GM13976 (cell line): ENCODE results near the gene OSER1.
"Not testable (repeated sequence)": the region's sequence is repeated elsewhere in the genome, so short reads cannot be mapped to it uniquely, and the experiment has no call there.

Source experiments
- DNase-seq: peaks from one replicate; pipeline ENCODE4 v3.0.0; 2012; ENCODE audit warnings: low spot score
- in situ Hi-C: fragments of 300-500 bp; cut with MboI; formaldehyde crosslinking; loops from one replicate; pipeline ENCODE4 v1.12.0; 2022; ENCODE audit warnings: low sequenced_read_pairs, mixed read lengths, inconsistent platforms; ENCODE audit not compliant: unreplicated experiment
- TF ChIP-seq, protein P1 (sequence below): IDR thresholded peaks from 2 replicates; pipeline ENCODE4 v1.5.1; 2012; ENCODE audit warnings: borderline replicate concordance, mild to moderate bottlenecking; ENCODE audit not compliant: insufficient read depth; ENCODE audit errors: extremely low read depth, missing control alignments, control extremely low read depth

OSER1 gene

DNA sequence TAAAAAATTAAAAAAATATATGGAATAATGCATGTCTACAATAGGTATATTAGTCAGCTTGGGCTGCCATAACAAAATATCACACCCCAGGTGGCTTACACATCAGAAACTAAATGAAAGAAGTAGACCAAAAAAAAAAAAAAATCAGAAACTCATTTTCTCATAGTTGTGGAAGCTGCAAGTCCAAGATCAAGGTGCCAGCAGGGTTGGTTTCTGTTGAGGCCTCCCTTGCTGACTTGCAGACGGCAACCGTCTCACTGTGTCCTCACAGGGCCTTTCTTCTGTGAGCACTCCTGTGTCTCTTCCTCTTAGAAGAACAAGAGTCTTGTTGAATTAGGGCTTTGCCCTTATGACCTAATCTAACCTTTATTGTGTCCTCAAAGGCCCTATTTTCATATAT lies 25.1 kb upstream of the OSER1 start:
- TF ChIP-seq, protein P1, sequence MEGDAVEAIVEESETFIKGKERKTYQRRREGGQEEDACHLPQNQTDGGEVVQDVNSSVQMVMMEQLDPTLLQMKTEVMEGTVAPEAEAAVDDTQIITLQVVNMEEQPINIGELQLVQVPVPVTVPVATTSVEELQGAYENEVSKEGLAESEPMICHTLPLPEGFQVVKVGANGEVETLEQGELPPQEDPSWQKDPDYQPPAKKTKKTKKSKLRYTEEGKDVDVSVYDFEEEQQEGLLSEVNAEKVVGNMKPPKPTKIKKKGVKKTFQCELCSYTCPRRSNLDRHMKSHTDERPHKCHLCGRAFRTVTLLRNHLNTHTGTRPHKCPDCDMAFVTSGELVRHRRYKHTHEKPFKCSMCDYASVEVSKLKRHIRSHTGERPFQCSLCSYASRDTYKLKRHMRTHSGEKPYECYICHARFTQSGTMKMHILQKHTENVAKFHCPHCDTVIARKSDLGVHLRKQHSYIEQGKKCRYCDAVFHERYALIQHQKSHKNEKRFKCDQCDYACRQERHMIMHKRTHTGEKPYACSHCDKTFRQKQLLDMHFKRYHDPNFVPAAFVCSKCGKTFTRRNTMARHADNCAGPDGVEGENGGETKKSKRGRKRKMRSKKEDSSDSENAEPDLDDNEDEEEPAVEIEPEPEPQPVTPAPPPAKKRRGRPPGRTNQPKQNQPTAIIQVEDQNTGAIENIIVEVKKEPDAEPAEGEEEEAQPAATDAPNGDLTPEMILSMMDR = no peak
- no peak for DNase-seq
- in situ Hi-C loops = no loop called here

DNA sequence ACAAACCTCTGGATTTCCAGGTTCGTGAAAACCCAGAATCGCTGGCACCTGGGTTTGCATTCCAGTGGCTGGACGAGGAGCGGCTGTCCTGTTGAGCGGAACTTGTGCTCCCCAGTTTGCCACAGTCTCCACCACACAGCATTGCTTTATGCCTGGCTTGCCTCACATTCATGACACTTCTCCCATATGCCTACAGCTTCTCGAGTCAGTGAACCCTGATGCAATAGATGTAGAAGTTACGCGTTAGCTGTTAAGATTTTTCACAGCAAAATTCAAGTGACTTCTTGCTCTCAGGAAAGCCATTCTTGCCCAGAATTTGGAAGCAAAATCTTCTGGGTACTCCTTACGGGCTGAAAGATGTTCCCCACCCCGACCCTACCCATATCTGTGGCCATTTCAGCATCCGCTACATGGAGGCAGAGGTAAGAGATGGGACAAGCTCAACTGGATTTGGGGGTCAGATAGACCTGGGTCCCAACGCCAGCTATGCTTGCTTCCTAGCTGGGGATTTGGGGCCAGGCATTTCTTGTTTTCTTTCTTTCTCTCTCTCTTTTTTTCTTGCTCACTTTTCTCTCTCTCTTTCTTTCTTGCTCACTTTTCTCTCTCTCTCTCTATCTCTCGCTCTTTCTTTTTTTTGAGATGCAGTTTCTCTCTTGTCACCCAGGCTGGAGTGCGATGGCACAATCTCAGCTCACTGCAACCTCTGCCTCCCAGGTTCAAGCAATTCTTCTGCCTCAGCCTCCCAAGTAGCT lies 24.2 kb upstream of the OSER1 start:
- TF ChIP-seq, protein P1 = no peak
- in situ Hi-C loops = no loop called here
- DNase-seq = no peak

DNA sequence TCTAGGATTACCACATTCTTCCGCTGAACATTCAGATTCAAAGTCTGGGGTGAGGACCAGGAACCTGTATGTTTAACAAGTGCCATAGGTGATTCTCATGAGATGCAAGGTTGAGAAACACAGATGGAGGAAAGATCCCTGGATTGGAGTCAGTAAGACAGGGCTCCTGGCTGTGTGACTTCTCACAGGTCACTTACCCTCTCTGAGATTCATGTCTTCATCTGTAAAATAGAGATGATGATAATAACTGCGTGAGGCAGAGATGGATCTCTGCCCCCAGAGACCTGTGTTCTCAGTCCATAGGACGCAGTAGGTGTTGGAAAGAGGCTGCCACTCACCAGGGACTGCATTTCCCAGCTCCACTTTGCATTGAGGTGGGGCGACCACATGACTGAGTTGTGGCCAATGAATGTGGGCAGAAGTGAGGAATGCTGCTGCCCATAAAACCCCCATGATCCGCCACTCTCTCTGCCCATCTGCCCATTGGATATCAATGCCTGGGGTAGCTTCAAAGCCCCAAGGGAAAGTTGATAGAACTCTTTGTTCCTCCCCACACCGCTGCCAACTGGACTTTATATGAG lies 23.0 kb upstream of the OSER1 start:
- DNase-seq = no peak
- in situ Hi-C loops = no loop called here
- TF ChIP-seq, protein P1 = no peak

DNA sequence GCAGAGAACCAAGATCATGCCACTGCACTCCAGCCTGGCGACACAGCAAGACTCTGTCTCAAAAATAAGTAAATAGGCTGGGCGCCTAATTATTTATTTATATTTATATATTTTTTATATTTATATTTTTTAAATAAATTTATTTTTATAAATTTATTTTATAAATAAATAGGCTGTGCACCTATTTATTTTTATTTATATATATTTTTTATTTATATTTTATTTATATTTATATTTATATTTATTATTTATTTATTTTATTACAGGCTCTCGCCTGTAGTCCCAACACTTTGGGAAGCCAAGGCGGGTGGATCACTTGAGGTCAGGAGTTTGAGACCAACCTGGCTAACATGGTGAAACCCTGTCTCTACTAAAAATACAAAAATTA lies 21.9 kb upstream of the OSER1 start:
- in situ Hi-C loops, DNase-seq: not testable (repeated sequence)

DNA sequence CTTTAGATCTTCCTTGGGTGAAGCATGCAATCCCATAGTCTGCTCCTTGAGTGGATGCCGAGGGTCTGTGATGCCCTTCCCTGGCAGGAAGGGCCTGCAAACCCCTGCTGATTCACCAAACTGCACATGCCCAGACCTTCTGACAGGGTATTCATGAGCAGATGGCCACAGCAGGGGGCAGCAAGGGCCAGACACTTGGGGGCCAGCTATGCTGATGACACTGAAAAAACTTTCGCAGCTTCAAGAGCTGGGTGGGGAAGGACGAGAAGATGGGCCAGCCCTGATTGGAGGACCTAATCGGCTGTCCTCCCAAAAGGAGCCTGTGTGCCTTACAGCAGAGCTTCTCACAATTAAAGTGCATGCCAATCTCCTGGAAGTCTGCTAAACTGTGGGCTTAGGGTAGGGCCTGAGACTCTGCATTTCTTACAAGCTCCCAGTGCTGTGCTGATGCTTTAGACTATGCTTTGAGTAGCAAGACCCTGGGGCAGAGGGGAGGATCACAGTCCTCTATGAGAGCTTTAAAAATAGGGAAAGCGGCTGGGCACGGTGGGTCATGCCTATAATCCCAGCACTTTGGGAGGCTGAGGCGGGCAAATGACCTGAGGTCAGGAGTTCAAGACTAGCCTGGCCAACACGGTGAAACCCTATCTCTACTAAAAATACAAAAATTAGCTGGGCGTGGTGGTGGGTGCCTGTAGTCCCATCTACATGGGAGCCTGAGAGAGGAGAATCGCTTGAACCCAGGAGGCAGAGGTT lies 21.3 kb upstream of the OSER1 start:
- no peak for DNase-seq
- TF ChIP-seq, protein P1 = no peak
- in situ Hi-C loops = no loop called here

DNA sequence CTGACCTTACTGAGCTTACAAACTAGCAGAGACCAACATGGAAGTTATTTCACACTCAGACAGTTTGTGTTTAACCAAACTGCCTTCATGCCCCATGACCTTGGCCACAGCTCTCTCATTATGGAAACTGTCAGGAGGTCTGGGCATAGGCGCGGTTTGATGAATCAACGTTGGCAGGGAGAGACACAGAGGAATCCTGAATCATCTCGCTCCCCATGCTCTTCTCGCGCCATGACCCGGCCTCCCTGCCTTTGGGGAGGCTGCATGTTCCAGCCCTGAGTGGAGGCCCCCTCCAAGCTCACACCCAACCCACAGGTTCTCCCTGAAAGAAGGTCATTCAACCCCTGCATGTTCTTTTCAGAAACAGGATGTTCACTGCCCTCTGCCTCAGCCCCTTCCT lies 20.6 kb upstream of the OSER1 start:
- TF ChIP-seq, protein P1 = no peak
- no peak for DNase-seq
- in situ Hi-C loops = no loop called here

DNA sequence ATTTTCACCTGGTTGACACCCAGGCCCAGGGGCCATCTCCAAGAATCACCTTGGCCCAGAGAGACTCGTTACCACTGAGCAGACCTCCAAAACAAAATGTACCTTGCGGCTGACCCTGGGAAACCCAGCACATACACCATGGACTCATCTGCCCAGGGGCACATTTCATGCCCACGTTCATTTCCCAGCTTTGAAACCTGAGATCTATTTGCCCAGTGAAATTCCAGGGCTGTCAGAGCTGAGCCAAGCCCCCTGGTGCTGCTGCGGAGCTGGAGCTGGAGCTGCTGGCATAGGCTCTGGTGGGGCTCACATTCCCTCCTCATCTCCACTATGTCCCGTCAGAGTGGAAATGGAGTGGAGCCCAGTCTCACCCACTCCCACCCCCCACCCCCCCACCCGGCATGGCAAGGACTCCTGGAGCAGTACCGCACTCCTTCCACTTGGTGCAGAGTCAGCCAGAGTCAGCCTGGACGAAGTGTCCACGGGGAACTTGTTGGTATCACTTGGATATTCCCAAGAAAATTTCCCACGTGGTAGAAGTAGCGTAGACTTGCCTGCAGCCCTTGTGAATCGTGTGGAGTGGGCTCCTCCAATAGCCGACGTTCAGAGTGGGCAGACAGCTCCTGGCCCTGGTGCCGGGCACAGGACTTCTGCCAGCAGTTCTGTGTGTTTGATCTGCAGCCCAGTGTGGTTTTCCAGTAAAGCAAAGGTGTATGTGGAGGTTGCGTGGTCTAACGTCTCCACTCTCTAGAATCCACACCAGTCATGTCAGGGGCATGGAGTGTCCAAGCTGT lies 18.1 kb upstream of the OSER1 start:
- TF ChIP-seq, protein P1 = no peak

More for the DNA sequence above, 18.1 kb upstream of the OSER1 start:
- in situ Hi-C loops = no loop called here
- no peak for DNase-seq
